C4-2B (cell line): ENCODE results near the gene IFITM5.

ENCODE experiments used
- ZFX ChIP-seq: fragments of 450-650 bp; IDR thresholded peaks from 2 replicates; pipeline ENCODE4 v1.6.1; 2017
- TF ChIP-seq, protein P1 (sequence below): fragments of 450-650 bp; conservative IDR thresholded peaks from 2 replicates; pipeline ENCODE4 v1.5.1; 2017; ENCODE audit warnings: mild to moderate bottlenecking

DNA sequence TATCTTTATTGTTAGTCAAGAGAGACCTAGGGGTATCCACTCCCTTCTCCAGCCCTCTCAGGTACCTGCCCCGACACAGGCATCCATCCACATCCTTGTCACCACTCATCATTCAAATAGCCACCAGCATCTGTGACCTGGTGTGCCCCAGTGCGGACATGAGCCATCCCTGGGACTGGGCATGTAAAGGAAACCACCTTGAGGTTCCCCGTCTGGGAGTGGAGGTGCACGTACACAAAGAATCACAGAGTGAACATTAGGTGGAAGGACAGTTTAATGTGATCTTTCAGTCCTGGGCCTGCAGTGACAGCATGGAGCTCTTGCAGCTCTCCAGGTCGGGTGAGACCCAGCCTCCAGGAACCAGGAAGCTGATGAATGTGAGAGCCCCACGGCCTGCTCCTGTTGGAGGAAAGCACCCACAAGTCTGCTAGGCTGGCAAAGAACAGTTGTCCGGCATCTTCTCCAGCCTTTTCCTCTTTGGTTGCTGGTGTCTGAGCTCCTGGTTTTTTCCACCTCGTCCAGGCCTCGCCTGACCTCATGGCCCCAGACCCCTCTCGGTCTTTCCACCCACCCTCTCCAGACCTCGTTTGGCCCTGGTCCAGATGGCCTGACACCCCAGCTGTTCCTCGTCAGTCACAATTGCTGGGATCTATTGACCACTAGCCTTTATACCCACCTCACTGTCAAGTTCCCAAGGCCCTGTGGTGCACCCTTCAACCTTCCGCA lies 46.0 kb downstream of the IFITM5 start:
- TF ChIP-seq, protein P1, sequence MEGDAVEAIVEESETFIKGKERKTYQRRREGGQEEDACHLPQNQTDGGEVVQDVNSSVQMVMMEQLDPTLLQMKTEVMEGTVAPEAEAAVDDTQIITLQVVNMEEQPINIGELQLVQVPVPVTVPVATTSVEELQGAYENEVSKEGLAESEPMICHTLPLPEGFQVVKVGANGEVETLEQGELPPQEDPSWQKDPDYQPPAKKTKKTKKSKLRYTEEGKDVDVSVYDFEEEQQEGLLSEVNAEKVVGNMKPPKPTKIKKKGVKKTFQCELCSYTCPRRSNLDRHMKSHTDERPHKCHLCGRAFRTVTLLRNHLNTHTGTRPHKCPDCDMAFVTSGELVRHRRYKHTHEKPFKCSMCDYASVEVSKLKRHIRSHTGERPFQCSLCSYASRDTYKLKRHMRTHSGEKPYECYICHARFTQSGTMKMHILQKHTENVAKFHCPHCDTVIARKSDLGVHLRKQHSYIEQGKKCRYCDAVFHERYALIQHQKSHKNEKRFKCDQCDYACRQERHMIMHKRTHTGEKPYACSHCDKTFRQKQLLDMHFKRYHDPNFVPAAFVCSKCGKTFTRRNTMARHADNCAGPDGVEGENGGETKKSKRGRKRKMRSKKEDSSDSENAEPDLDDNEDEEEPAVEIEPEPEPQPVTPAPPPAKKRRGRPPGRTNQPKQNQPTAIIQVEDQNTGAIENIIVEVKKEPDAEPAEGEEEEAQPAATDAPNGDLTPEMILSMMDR = no peak
- no peak for TF ChIP-seq ZFX
